ENCODE results near the gene MCF2L2.

The MCF2L2 gene

GRCh38 chr3:183158551-183159006 is 269.8 kb downstream of the MCF2L2 start:
- DNase-seq: no peak

- DNase-seq: no peak
These were observed 270.3 kb downstream of the MCF2L2 start for GRCh38 chr3:183158113-183158512.

GRCh38 chr3:183156266-183156665 is 272.2 kb downstream of the MCF2L2 start:
- DNase-seq: no peak

- no peak for DNase-seq
These were observed 272.9 kb downstream of the MCF2L2 start for GRCh38 chr3:183155499-183155898.

GRCh38 chr3:183153210-183153950 is 275.0 kb downstream of the MCF2L2 start:
- DNase-seq: no peak

- DNase-seq: no peak
These were observed 276.5 kb downstream of the MCF2L2 start for GRCh38 chr3:183151821-183152351.

GRCh38 chr3:183151086-183151485 is 277.3 kb downstream of the MCF2L2 start:
- no peak for DNase-seq

GRCh38 chr3:183149915-183150750 is 278.3 kb downstream of the MCF2L2 start:
- DNase-seq: no peak

GRCh38 chr3:183148056-183148455 is 280.4 kb downstream of the MCF2L2 start:
- DNase-seq: no peak

- no peak for DNase-seq
These were observed 284.1 kb downstream of the MCF2L2 start for GRCh38 chr3:183144363-183144762.

GRCh38 chr3:183142199-183142598 is 286.2 kb downstream of the MCF2L2 start:
- DNase-seq: no peak

- no peak for DNase-seq
These were observed 293.6 kb downstream of the MCF2L2 start for GRCh38 chr3:183134844-183135243.

- DNase-seq: no peak
These were observed 296.0 kb downstream of the MCF2L2 start for GRCh38 chr3:183132409-183132808.

- DNase-seq: no peak
These were observed 296.7 kb downstream of the MCF2L2 start for GRCh38 chr3:183131735-183132134.

- no peak for DNase-seq
These were observed 297.2 kb downstream of the MCF2L2 start for GRCh38 chr3:183131186-183131725.

GRCh38 chr3:183129243-183129642 is 299.2 kb downstream of the MCF2L2 start:
- no peak for DNase-seq

GRCh38 chr3:183128709-183129108 is 299.7 kb downstream of the MCF2L2 start:
- DNase-seq: no peak
